Measurements from ENCODE around the gene ADGRG3.

GRCh38 chr16:57732037-57732436 lies 63.9 kb downstream of the ADGRG3 start:
- no peak for TF ChIP-seq CTCF (IDR thresholded peaks at IDR 0.05; ENCODE audit: insufficient read depth, low read length)
- no peak for TF ChIP-seq POLR2AphosphoS5 (IDR thresholded peaks at IDR 0.05; ENCODE audit: low read depth)
